BJ (cell line): Measurements from ENCODE around the gene ERBIN. TPM values are rescaled to one million over a fixed set of nuclear protein-coding genes. Genes with fewer than 3 reads are reported as not detected.

Experiments used
- CTCF ChIA-PET: fragments of 350-600 bp; formaldehyde crosslinking; extraction: SDS; loops from one replicate; lab custom pipeline; 2021; ENCODE audit warnings: antibody characterized with exemption, inconsistent platforms; lab: Yijun Ruan, JAX
- POLR2A ChIA-PET: fragments of 300-600 bp; sonication (Branson Sonifier 250); formaldehyde crosslinking; extraction: SDS; loops from one replicate; lab custom pipeline; 2021; ENCODE audit warnings: antibody characterized with exemption; lab: Charles Lee
- DNase-seq: peaks from one replicate; pipeline ENCODE4 v3.0.0-alpha.2; 2011; ENCODE audit warnings: low read depth
- H3K27me3 ChIP-seq: 2 replicates; pipeline ENCODE4 v1.6.0; 2011; ENCODE audit warnings: low read length; ENCODE audit not compliant: control insufficient read depth, insufficient read depth
- H3K36me3 ChIP-seq: 2 replicates; pipeline ENCODE4 v1.5.1; 2011; ENCODE audit warnings: low read length; ENCODE audit not compliant: control insufficient read depth, insufficient read depth
- H3K4me3 ChIP-seq: 2 replicates; pipeline ENCODE4 v1.5.1; 2011; ENCODE audit warnings: low read depth, mild to moderate bottlenecking, control low read depth, low read length
- polyA plus RNA-seq: library from polyadenylated mRNA; depleted of rRNA; stranded (reverse); fragments of >200 nt; gene quantifications from 2 replicates; pipeline ENCODE4 v1.2.3, GENCODE V29; 2011
- TF ChIP-seq, protein P1 (sequence below): IDR thresholded peaks from 2 replicates; pipeline ENCODE4 v1.5.1; 2011; ENCODE audit warnings: low read depth, mild to moderate bottlenecking, control low read depth, inconsistent platforms, low read length, moderate library complexity; ENCODE audit not compliant: insufficient read depth

ERBIN gene
- polyA plus RNA-seq, 1 experiment, result 26.0 TPM

DNA sequence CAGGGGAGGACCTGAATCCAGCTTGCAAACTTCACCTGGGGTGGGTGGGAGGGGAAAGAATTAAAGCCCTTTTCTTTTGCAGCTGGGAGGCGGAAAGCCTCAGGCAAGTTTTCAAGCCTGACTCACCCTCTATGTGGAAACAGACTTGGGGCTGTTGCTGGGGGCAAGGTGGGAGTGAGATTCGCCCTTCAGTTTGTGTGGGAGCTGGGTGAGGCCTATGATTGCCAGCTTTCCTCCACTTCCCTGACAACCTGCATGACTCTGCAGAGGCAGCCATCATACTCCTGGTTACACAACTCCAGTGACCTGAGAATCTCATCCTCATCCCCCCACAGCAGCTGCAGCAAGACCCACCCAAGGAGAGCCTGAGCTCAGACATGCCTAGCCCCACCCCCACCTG lies 174.5 kb downstream of the ERBIN start:
- CTCF ChIA-PET, result no interaction called here
- POLR2A ChIA-PET, result no interaction called here

DNA sequence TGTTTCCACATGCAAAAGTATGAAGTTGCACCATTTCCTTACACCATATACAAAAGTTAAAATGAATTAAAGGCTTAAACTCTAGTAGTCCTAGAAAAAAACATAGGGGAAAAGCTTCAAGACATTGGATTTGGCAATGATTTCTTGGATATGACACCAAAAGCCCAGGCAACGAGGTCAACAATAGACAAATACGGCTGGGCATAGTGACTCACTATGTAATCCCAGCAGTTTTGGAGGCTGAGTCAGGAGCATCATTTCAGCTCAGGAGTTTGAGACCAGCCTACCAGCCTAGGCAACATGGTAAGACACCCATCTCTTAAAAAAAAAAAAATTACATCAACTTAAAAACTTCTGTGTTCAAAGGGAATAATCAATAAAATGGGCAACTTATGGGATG lies 186.8 kb downstream of the ERBIN start:
- Histone ChIP-seq H3K36me3 (no peaks in the 10 kb centered on the region), H3K27me3 (no peaks in the 10 kb centered on the region), H3K4me3 (no peak overlapping the region)
- no peak for DNase-seq
- TF ChIP-seq, protein P1, sequence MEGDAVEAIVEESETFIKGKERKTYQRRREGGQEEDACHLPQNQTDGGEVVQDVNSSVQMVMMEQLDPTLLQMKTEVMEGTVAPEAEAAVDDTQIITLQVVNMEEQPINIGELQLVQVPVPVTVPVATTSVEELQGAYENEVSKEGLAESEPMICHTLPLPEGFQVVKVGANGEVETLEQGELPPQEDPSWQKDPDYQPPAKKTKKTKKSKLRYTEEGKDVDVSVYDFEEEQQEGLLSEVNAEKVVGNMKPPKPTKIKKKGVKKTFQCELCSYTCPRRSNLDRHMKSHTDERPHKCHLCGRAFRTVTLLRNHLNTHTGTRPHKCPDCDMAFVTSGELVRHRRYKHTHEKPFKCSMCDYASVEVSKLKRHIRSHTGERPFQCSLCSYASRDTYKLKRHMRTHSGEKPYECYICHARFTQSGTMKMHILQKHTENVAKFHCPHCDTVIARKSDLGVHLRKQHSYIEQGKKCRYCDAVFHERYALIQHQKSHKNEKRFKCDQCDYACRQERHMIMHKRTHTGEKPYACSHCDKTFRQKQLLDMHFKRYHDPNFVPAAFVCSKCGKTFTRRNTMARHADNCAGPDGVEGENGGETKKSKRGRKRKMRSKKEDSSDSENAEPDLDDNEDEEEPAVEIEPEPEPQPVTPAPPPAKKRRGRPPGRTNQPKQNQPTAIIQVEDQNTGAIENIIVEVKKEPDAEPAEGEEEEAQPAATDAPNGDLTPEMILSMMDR, result no peak
- ChIA-PET CTCF (interaction anchor here (0.6 to 0.7 kb wide), 2 partner anchors 82 to 88 kb away, joined by 3 read pairs; no protein-coding TSS in a partner anchor), POLR2A (no interaction called here)

More for the DNA sequence above, 174.5 kb downstream of the ERBIN start:
- H3K27me3 ChIP-seq, result no peaks in the 10 kb centered on the region
- no peak overlapping the region for H3K4me3 ChIP-seq
- TF ChIP-seq, protein P1, result no peak
- H3K36me3 ChIP-seq, result no peaks in the 10 kb centered on the region
- no peak for DNase-seq

DNA sequence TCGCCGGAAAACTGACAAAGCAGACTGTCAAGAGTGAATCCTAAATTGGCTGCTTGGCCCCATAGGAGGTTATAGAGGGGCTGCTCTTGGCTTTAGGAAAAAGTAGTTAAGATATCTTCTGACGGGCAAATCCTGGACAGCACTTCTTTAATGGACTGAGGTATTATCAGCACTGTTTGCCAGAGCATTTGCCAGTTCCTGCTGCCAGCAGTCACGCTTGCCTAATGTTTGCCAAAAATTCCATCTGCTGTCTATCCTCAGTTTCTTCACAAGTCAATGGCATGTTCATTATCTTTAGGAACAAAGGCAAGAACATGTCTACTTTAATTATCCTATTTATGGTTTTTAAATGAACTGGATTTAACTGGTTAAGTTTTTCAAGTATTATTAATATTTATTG lies 191.9 kb downstream of the ERBIN start:
- H3K27me3 ChIP-seq, result no peaks in the 10 kb centered on the region
- TF ChIP-seq, protein P1, result no peak
- ChIA-PET POLR2A (no interaction called here), CTCF (no interaction called here)
- no peak for DNase-seq
- H3K36me3 ChIP-seq, result no peaks in the 10 kb centered on the region
- H3K4me3 ChIP-seq, result no peak overlapping the region

DNA sequence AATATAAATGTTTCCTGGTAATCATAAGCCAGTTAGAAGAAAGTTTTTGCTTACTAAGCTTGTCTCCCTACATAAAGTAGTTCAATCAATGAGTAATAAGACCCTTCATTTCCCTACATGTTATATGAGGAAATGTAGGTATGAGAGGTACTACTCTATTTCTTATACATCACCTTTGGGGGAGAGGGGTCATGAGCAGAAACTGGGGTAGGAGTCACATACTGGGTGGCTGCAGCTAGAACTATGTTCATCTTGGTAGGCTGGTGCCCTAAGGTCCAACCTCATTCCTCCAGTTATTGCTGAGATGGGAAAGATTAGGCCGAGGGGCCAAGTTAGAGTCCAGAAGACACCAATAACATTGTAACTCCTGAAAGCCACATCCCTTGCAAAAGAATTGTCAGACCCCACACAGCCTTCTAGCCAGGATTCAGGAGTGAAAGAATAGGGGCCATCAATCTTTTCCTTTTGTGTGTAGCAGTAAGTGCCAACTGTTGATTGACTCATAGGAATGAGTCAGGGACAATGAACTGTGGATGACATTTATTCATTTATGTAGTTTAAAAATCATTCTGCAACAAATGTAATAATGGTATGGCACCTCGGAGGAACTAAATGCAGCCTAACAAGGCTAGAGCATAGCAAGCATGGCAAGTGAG lies 196.1 kb downstream of the ERBIN start:
- DNase-seq, result no peak
- POLR2A ChIA-PET, result no interaction called here
- H3K36me3 ChIP-seq, result no peaks in the 10 kb centered on the region
- TF ChIP-seq, protein P1, result no peak
- no peak overlapping the region for H3K4me3 ChIP-seq
- CTCF ChIA-PET, result no interaction called here
- H3K27me3 ChIP-seq, result no peaks in the 10 kb centered on the region

DNA sequence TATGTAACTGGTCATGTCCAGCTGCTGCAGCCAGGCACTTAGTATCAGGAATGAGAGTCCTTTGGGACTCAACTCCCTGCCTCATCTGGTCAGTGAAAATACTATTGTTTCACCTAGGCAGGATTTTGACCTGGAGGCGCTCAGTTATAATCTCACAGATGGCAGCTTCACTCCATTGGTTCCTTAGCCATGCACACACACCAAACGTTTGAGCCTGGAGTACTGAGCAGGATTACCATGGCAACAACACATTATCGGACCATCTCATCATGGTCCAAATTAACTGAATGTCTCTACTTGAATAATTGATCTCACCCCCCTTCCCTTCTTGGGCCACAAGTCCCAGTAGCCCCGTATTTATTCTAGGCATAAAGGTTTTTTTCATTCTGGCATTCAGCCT lies 202.8 kb downstream of the ERBIN start:
- DNase-seq, result no peak
- Histone ChIP-seq H3K36me3 (no peaks in the 10 kb centered on the region), H3K27me3 (no peaks in the 10 kb centered on the region), H3K4me3 (no peak overlapping the region)
- TF ChIP-seq, protein P1, result no peak
- ChIA-PET POLR2A (no interaction called here), CTCF (interaction anchor here (0.7 kb wide), 1 partner anchor 43 kb away, joined by 3 read pairs; no protein-coding TSS in a partner anchor)
